Measurements from ENCODE around the gene FBRSL1.

FBRSL1 gene

GRCh38 chr12:132503618-132504204 lies 13.8 kb downstream of the FBRSL1 start:
- Histone ChIP-seq H3K4me3 (ENCODE audit: insufficient read depth, low read depth, low read length) (no peak overlapping the region), H3K36me3 (ENCODE audit: control insufficient read depth, insufficient read depth, low read length) (no peaks in the 10 kb centered on the region), H3K9me3 (ENCODE audit: control insufficient read depth, low read length) (no peaks in the 10 kb centered on the region), H3K4me1 (ENCODE audit: control insufficient read depth, insufficient read depth, low read length) (peaks cover 33% of the 10 kb centered on the region), H3K27me3 (ENCODE audit: control insufficient read depth, insufficient read depth, low read length, poor library complexity, severe bottlenecking) (no peaks in the 10 kb centered on the region), H3K27ac (ENCODE audit: insufficient read depth, low read depth, low read length, poor library complexity, severe bottlenecking) (no peak overlapping the region)
- WGBS, 2 experiments: 87 to 94% methylated on average over 5 of the region's 5 CpGs

GRCh38 chr12:132505105-132505851 lies 15.3 kb downstream of the FBRSL1 start:
- no peaks in the 10 kb centered on the region for H3K9me3 ChIP-seq (ENCODE audit: control insufficient read depth, low read length)
- H3K4me1 ChIP-seq (ENCODE audit: control insufficient read depth, insufficient read depth, low read length): peaks cover 33% of the 10 kb centered on the region
- H3K27ac ChIP-seq (ENCODE audit: insufficient read depth, low read depth, low read length, poor library complexity, severe bottlenecking): no peak overlapping the region
- H3K4me3 ChIP-seq (ENCODE audit: insufficient read depth, low read depth, low read length): no peak overlapping the region
- H3K27me3 ChIP-seq (ENCODE audit: control insufficient read depth, insufficient read depth, low read length, poor library complexity, severe bottlenecking): no peaks in the 10 kb centered on the region
- whole genome bisulfite sequencing, 2 experiments: 88 to 90% methylated on average over 27 of the region's 27 CpGs
- H3K36me3 ChIP-seq (ENCODE audit: control insufficient read depth, insufficient read depth, low read length): no peaks in the 10 kb centered on the region

- H3K4me1 ChIP-seq (ENCODE audit: control insufficient read depth, insufficient read depth, low read length): peaks cover 29% of the 10 kb centered on the region
- no peaks in the 10 kb centered on the region for H3K27me3 ChIP-seq (ENCODE audit: control insufficient read depth, insufficient read depth, low read length, poor library complexity, severe bottlenecking)
- H3K36me3 ChIP-seq (ENCODE audit: control insufficient read depth, insufficient read depth, low read length): no peaks in the 10 kb centered on the region
- WGBS, 2 experiments: 86 to 89% methylated on average over 10 of the region's 10 CpGs
- H3K9me3 ChIP-seq (ENCODE audit: control insufficient read depth, low read length): no peaks in the 10 kb centered on the region
- H3K4me3 ChIP-seq (ENCODE audit: insufficient read depth, low read depth, low read length): no peak overlapping the region
- H3K27ac ChIP-seq (ENCODE audit: insufficient read depth, low read depth, low read length, poor library complexity, severe bottlenecking): no peak overlapping the region
These were observed 15.9 kb downstream of the FBRSL1 start for GRCh38 chr12:132505852-132506219.

GRCh38 chr12:132506328-132507160 lies 16.6 kb downstream of the FBRSL1 start:
- 73 to 76% methylated on average over 32 of the region's 32 CpGs for WGBS, 2 experiments

GRCh38 chr12:132507161-132507538 lies 17.2 kb downstream of the FBRSL1 start:
- Histone ChIP-seq H3K27ac (ENCODE audit: insufficient read depth, low read depth, low read length, poor library complexity, severe bottlenecking) (no peak overlapping the region), H3K9me3 (ENCODE audit: control insufficient read depth, low read length) (no peaks in the 10 kb centered on the region), H3K36me3 (ENCODE audit: control insufficient read depth, insufficient read depth, low read length) (no peaks in the 10 kb centered on the region), H3K4me3 (ENCODE audit: insufficient read depth, low read depth, low read length) (no peak overlapping the region), H3K27me3 (ENCODE audit: control insufficient read depth, insufficient read depth, low read length, poor library complexity, severe bottlenecking) (no peaks in the 10 kb centered on the region), H3K4me1 (ENCODE audit: control insufficient read depth, insufficient read depth, low read length) (peaks cover 16% of the 10 kb centered on the region)
- 93% methylated on average over 15 of the region's 15 CpGs for WGBS, 2 experiments

More at GRCh38 chr12:132506328-132507160, 16.6 kb downstream of the FBRSL1 start:
- no peaks in the 10 kb centered on the region for H3K27me3 ChIP-seq (ENCODE audit: control insufficient read depth, insufficient read depth, low read length, poor library complexity, severe bottlenecking)
- H3K36me3 ChIP-seq (ENCODE audit: control insufficient read depth, insufficient read depth, low read length): no peaks in the 10 kb centered on the region
- no peak overlapping the region for H3K27ac ChIP-seq (ENCODE audit: insufficient read depth, low read depth, low read length, poor library complexity, severe bottlenecking)
- no peaks in the 10 kb centered on the region for H3K9me3 ChIP-seq (ENCODE audit: control insufficient read depth, low read length)
- no peak overlapping the region for H3K4me3 ChIP-seq (ENCODE audit: insufficient read depth, low read depth, low read length)
- peaks cover 22% of the 10 kb centered on the region for H3K4me1 ChIP-seq (ENCODE audit: control insufficient read depth, insufficient read depth, low read length)

GRCh38 chr12:132507656-132508490 lies 17.9 kb downstream of the FBRSL1 start:
- H3K27ac ChIP-seq (ENCODE audit: insufficient read depth, low read depth, low read length, poor library complexity, severe bottlenecking): no peak overlapping the region

GRCh38 chr12:132508491-132508740 lies 18.5 kb downstream of the FBRSL1 start:
- Histone ChIP-seq H3K27me3 (ENCODE audit: control insufficient read depth, insufficient read depth, low read length, poor library complexity, severe bottlenecking) (no peaks in the 10 kb centered on the region), H3K9me3 (ENCODE audit: control insufficient read depth, low read length) (no peaks in the 10 kb centered on the region), H3K36me3 (ENCODE audit: control insufficient read depth, insufficient read depth, low read length) (no peaks in the 10 kb centered on the region), H3K27ac (ENCODE audit: insufficient read depth, low read depth, low read length, poor library complexity, severe bottlenecking) (no peak overlapping the region), H3K4me3 (ENCODE audit: insufficient read depth, low read depth, low read length) (no peak overlapping the region), H3K4me1 (ENCODE audit: control insufficient read depth, insufficient read depth, low read length) (peaks cover 8% of the 10 kb centered on the region)
- WGBS, 2 experiments: 94 to 96% methylated on average over 16 of the region's 16 CpGs

More at GRCh38 chr12:132507656-132508490, 17.9 kb downstream of the FBRSL1 start:
- Histone ChIP-seq H3K4me1 (ENCODE audit: control insufficient read depth, insufficient read depth, low read length) (peaks cover 11% of the 10 kb centered on the region), H3K4me3 (ENCODE audit: insufficient read depth, low read depth, low read length) (no peak overlapping the region), H3K36me3 (ENCODE audit: control insufficient read depth, insufficient read depth, low read length) (no peaks in the 10 kb centered on the region), H3K27me3 (ENCODE audit: control insufficient read depth, insufficient read depth, low read length, poor library complexity, severe bottlenecking) (no peaks in the 10 kb centered on the region), H3K9me3 (ENCODE audit: control insufficient read depth, low read length) (no peaks in the 10 kb centered on the region)
- WGBS, 2 experiments: 88 to 89% methylated on average over 31 of the region's 31 CpGs

GRCh38 chr12:132508860-132509732 lies 19.1 kb downstream of the FBRSL1 start:
- no peak overlapping the region for H3K4me3 ChIP-seq (ENCODE audit: insufficient read depth, low read depth, low read length)
- H3K36me3 ChIP-seq (ENCODE audit: control insufficient read depth, insufficient read depth, low read length): no peaks in the 10 kb centered on the region
- no peaks in the 10 kb centered on the region for H3K9me3 ChIP-seq (ENCODE audit: control insufficient read depth, low read length)
- H3K27ac ChIP-seq (ENCODE audit: insufficient read depth, low read depth, low read length, poor library complexity, severe bottlenecking): no peak overlapping the region
- WGBS, 2 experiments: 95 to 96% methylated on average over 53 of the region's 53 CpGs
- peaks cover 12% of the 10 kb centered on the region for H3K4me1 ChIP-seq (ENCODE audit: control insufficient read depth, insufficient read depth, low read length)
- no peaks in the 10 kb centered on the region for H3K27me3 ChIP-seq (ENCODE audit: control insufficient read depth, insufficient read depth, low read length, poor library complexity, severe bottlenecking)

- H3K36me3 ChIP-seq (ENCODE audit: control insufficient read depth, insufficient read depth, low read length): no peaks in the 10 kb centered on the region
- peaks cover 12% of the 10 kb centered on the region for H3K4me1 ChIP-seq (ENCODE audit: control insufficient read depth, insufficient read depth, low read length)
- 94 to 95% methylated on average over 33 of the region's 33 CpGs for WGBS, 2 experiments
These were observed 20.3 kb downstream of the FBRSL1 start for GRCh38 chr12:132510111-132510724.

More at GRCh38 chr12:132510111-132510724, 20.3 kb downstream of the FBRSL1 start:
- H3K27ac ChIP-seq (ENCODE audit: insufficient read depth, low read depth, low read length, poor library complexity, severe bottlenecking): no peak overlapping the region
- no peak overlapping the region for H3K4me3 ChIP-seq (ENCODE audit: insufficient read depth, low read depth, low read length)
- H3K9me3 ChIP-seq (ENCODE audit: control insufficient read depth, low read length): no peaks in the 10 kb centered on the region
- no peaks in the 10 kb centered on the region for H3K27me3 ChIP-seq (ENCODE audit: control insufficient read depth, insufficient read depth, low read length, poor library complexity, severe bottlenecking)
